K562 (cell line): Measurements from ENCODE around the gene MIB2. TPM values are rescaled to one million over a fixed set of nuclear protein-coding genes. Genes with fewer than 3 reads are reported as not detected.
A peak's percentile ranks its signal among the peaks of the same experiment; 100 is the strongest.

Experiments used
- ARID1B ChIP-seq: fragments of 450-650 bp; IDR thresholded peaks from 2 replicates; pipeline ENCODE4 v1.6.1; 2016; ENCODE audit warnings: antibody characterized with exemption, mild to moderate bottlenecking, inconsistent platforms
- ARID2 ChIP-seq: fragments of 450-650 bp; IDR thresholded peaks from 2 replicates; pipeline ENCODE4 v1.6.1; 2017; ENCODE audit warnings: antibody characterized with exemption, mild to moderate bottlenecking
- ATF4 ChIP-seq: fragments of 450-650 bp; formaldehyde crosslinking; IDR thresholded peaks from 2 replicates; pipeline ENCODE4 v1.4.0; 2022; ENCODE audit warnings: mild to moderate bottlenecking, moderate library complexity
- ERF ChIP-seq: fragments of 450-650 bp; formaldehyde crosslinking; IDR thresholded peaks from 2 replicates; pipeline ENCODE4 v1.4.0; 2020; ENCODE audit warnings: mild to moderate bottlenecking, mixed read lengths
- ETV1 ChIP-seq: fragments of 450-650 bp; conservative IDR thresholded peaks from 2 replicates; pipeline ENCODE4 v1.6.1; 2016; ENCODE audit warnings: missing genetic modification characterization, control low read depth, low read depth, missing compliant biosample characterization
- HDGF ChIP-seq: fragments of 450-650 bp; IDR thresholded peaks from 2 replicates; pipeline ENCODE4 v1.6.1; 2016
- HMGN3 ChIP-seq: IDR thresholded peaks from 2 replicates; pipeline ENCODE4 v1.6.1; 2011; ENCODE audit warnings: borderline replicate concordance, low read depth, mild to moderate bottlenecking, mixed read lengths, low read length; ENCODE audit not compliant: insufficient read length; ENCODE audit errors: extremely low read depth
- HNRNPK ChIP-seq: fragments of 200-400 bp; formaldehyde crosslinking; IDR thresholded peaks from one replicate; pipeline ENCODE4 v1.6.1; 2018; ENCODE audit warnings: mild to moderate bottlenecking, low read depth, low read length; ENCODE audit not compliant: poor library complexity, severe bottlenecking
- NFE2L1 ChIP-seq: fragments of 450-650 bp; IDR thresholded peaks from 2 replicates; pipeline ENCODE4 v1.6.1; 2016; ENCODE audit warnings: missing genetic modification characterization, low read depth, mild to moderate bottlenecking, missing compliant biosample characterization, moderate library complexity, borderline replicate concordance
- RAD21 ChIP-seq, 2 experiments: fragments of 250-450 bp in 1 of 2; fragments of 450-650 bp in 1 of 2; sonication (Bioruptor Pico) in 1 of 2; formaldehyde crosslinking in 1 of 2; IDR thresholded peaks in 1 of 2; conservative IDR thresholded peaks in 1 of 2; 2 replicates each; pipeline versions ENCODE4 v1.4.0 to v1.8.0; 2020 to 2022; ENCODE audit warnings: mild to moderate bottlenecking in 2 of 2, moderate library complexity in 1 of 2
- RFX5 ChIP-seq: IDR thresholded peaks from 2 replicates; pipeline ENCODE4 v1.6.1; 2011; ENCODE audit warnings: low read depth, mild to moderate bottlenecking, improper control_type of control experiment, low read length
- SIN3A ChIP-seq, 2 experiments: fragments of 150-350 bp in 1 of 2; IDR thresholded peaks; 2 replicates each; pipeline ENCODE4 v1.6.1; 2011 to 2016; ENCODE audit warnings: borderline replicate concordance in 2 of 2, low read depth in 2 of 2, low read length in 2 of 2, mild to moderate bottlenecking in 2 of 2, moderate library complexity in 2 of 2; ENCODE audit not compliant: control insufficient read depth in 1 of 2
- SIRT6 ChIP-seq: IDR thresholded peaks from one replicate; pipeline ENCODE4 v1.6.1; 2012; ENCODE audit warnings: low read depth, mild to moderate bottlenecking, control low read depth, inconsistent platforms, low read length, moderate library complexity
- SMARCA5 ChIP-seq: fragments of 450-650 bp; IDR thresholded peaks from 2 replicates; pipeline ENCODE4 v1.6.1; 2016
- TBL1XR1 ChIP-seq, 2 experiments: IDR thresholded peaks; 2 replicates each; pipeline ENCODE4 v1.6.1; 2012; ENCODE audit warnings: improper control_type of control experiment in 2 of 2, low read length in 2 of 2, mild to moderate bottlenecking in 1 of 2
- TCF7 ChIP-seq: sonication (generic); IDR thresholded peaks from 2 replicates; pipeline ENCODE4 v1.6.1; 2016; ENCODE audit warnings: antibody characterized with exemption, borderline replicate concordance
- THRAP3 ChIP-seq: fragments of 450-650 bp; IDR thresholded peaks from 2 replicates; pipeline ENCODE4 v1.6.1; 2016; ENCODE audit warnings: mild to moderate bottlenecking, inconsistent platforms, borderline replicate concordance
- YY1 ChIP-seq, 3 experiments: IDR thresholded peaks; 2 replicates each; pipeline ENCODE4 v1.6.1; 2011; ENCODE audit warnings: low read length in 2 of 3, mild to moderate bottlenecking in 2 of 3, moderate library complexity in 2 of 3, borderline replicate concordance in 1 of 3, control low read depth in 1 of 3, low read depth in 1 of 3; ENCODE audit not compliant: insufficient read depth in 3 of 3, insufficient replicate concordance in 2 of 3, control insufficient read depth in 1 of 3, insufficient read length in 1 of 3; ENCODE audit errors: extremely low read depth in 1 of 3
- ZNF12 ChIP-seq: sonication (generic); formaldehyde crosslinking; IDR thresholded peaks from 2 replicates; pipeline ENCODE4 v1.4.0; 2020; ENCODE audit warnings: mild to moderate bottlenecking, missing genetic modification reagents
- ZNF175 ChIP-seq: fragments of 200-800 bp; sonication (Bioruptor generic); IDR thresholded peaks from 2 replicates; pipeline ENCODE4 v1.6.1; 2016; ENCODE audit warnings: low read depth, mild to moderate bottlenecking, missing genetic modification characterization, missing compliant biosample characterization
- ZNF232 ChIP-seq: sonication (generic); formaldehyde crosslinking; IDR thresholded peaks from 2 replicates; pipeline ENCODE4 v1.8.0; 2022; ENCODE audit warnings: mild to moderate bottlenecking, missing genetic modification reagents
- ZNF551 ChIP-seq: fragments of 250-450 bp; sonication (Bioruptor Pico); IDR thresholded peaks from 2 replicates; pipeline ENCODE4 v1.5.0; 2021; ENCODE audit warnings: mild to moderate bottlenecking, moderate library complexity
- polyA plus RNA-seq, 8 experiments: library from polyadenylated mRNA; depleted of rRNA in 4 of 8; stranded (reverse) in 5 of 8; unstranded in 3 of 8; fragments of >200 nt; fragmentation: Nextera tagmentation in 2 of 8; fragmentation: Illumina TruSeq in 1 of 8; extraction: Ambion mirVana in 2 of 8; extraction: Trizol in 1 of 8; gene quantifications; 2 replicates each; pipeline versions ENCODE4 v1.2.1 to v1.2.3, GENCODE V29; 2011 to 2014; ENCODE audit warnings: inconsistent platforms in 1 of 8, missing spikeins in 1 of 8
- total RNA-seq, 7 experiments: library from RNA; depleted of rRNA in 6 of 7; stranded (reverse); fragments of >200 nt in 6 of 7; fragmentation: Illumina TruSeq in 2 of 7; extraction: Trizol in 2 of 7; gene quantifications; 2 replicates each; pipeline versions ENCODE4 v1.2.1 to v1.2.3, GENCODE V29; 2011 to 2021; ENCODE audit warnings: low replicate concordance in 1 of 7
- TF ChIP-seq, protein P1 (sequence below), 2 experiments: fragments of 200-800 bp in 1 of 2; sonication (Bioruptor generic) in 1 of 2; sonication (generic) in 1 of 2; formaldehyde crosslinking in 1 of 2; IDR thresholded peaks in 1 of 2; conservative IDR thresholded peaks in 1 of 2; 2 replicates each; pipeline versions ENCODE4 v1.5.0 to v1.6.1; 2016 to 2020; ENCODE audit warnings: missing compliant biosample characterization in 1 of 2, missing genetic modification characterization in 1 of 2, missing genetic modification reagents in 1 of 2

MIB2 gene
- total and polyA plus RNA-seq, 9 of the 15 experiments (the other 6 are each of a cell fraction or from before 2014, with no cell fraction given), result 0.04 to 17.0 (median 4.9) TPM; not detected in 1

GRCh38 chr1:1574721-1575537, 40.4 kb upstream of the MIB2 start, which contains the start of gene SSU72 (continued):
- TF ChIP-seq ATF4 (CRISPR knock-in tag), result no peak
- no peak for TF ChIP-seq ZNF175
- TF ChIP-seq ZNF12 (CRISPR knock-in tag), result peak; percentile 69
- TF ChIP-seq ZNF551 (CRISPR knock-in tag), result no peak
- no peak for TF ChIP-seq HNRNPK
- TF ChIP-seq TBL1XR1 (IDR thresholded peaks at IDR 0.05; ENCODE audit: low read length in 2 of 2), result peak; percentile 83 to 100
- no peak for TF ChIP-seq YY1 (IDR thresholded peaks at IDR 0.05; ENCODE audit: borderline replicate concordance in 1 of 3, control insufficient read depth in 1 of 3, extremely low read depth in 1 of 3, insufficient read depth in 3 of 3, insufficient read length in 1 of 3, insufficient replicate concordance in 2 of 3, low read depth in 1 of 3, low read length in 2 of 3)
- no peak; the same call in 1 of the 2 replicates for TF ChIP-seq HDGF
- peak; percentile 80 for TF ChIP-seq HMGN3
- TF ChIP-seq SMARCA5, result no peak
- no peak for TF ChIP-seq SIRT6
- TF ChIP-seq NFE2L1 (tag), result no peak
- TF ChIP-seq RFX5, result peak; percentile 75
- 0 out of 2 replicates have a peak, but pooled peaks have one; percentile 29 for TF ChIP-seq ERF (CRISPR knock-in tag)
- peak; percentile 66 to 88; a peak in 1 of 4 replicates for TF ChIP-seq SIN3A (IDR thresholded peaks at IDR 0.05; ENCODE audit: borderline replicate concordance in 2 of 2, control insufficient read depth in 1 of 2, low read depth in 2 of 2, low read length in 2 of 2)
- no peak for TF ChIP-seq ARID2
- peak; percentile 9; the same call in 1 of the 2 replicates for TF ChIP-seq ETV1 (tag)
- TF ChIP-seq, protein P1, sequence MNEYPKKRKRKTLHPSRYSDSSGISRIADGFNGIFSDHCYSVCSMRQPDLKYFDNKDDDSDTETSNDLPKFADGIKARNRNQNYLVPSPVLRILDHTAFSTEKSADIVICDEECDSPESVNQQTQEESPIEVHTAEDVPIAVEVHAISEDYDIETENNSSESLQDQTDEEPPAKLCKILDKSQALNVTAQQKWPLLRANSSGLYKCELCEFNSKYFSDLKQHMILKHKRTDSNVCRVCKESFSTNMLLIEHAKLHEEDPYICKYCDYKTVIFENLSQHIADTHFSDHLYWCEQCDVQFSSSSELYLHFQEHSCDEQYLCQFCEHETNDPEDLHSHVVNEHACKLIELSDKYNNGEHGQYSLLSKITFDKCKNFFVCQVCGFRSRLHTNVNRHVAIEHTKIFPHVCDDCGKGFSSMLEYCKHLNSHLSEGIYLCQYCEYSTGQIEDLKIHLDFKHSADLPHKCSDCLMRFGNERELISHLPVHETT (CRISPR knock-in tag; conservative IDR thresholded peaks at IDR 0.05 in 1 of 2, IDR thresholded peaks at IDR 0.05 in 1 of 2), result peak in 1 of 2 experiments; percentile 97; a peak in 2 of 4 replicates
- peak; percentile 83; the same call in 1 of the 2 replicates for TF ChIP-seq TCF7
- TF ChIP-seq ZNF232 (CRISPR knock-in tag), result 0 out of 2 replicates have a peak, but pooled peaks have one; percentile 22
- no peak for TF ChIP-seq RAD21 (CRISPR knock-in tag; conservative IDR thresholded peaks at IDR 0.05 in 1 of 2, IDR thresholded peaks at IDR 0.05 in 1 of 2)
- TF ChIP-seq ARID1B, result no peak
- no peak for TF ChIP-seq THRAP3
